Measurements from ENCODE around the gene TBX1. TPM values are rescaled to one million over a fixed set of nuclear protein-coding genes. Genes with fewer than 3 reads are reported as not detected.
A peak's percentile ranks its signal among the peaks of the same experiment; 100 is the strongest.

TBX1 gene
- total and polyA plus RNA-seq, 2 of the 8 experiments (the other 6 are each of a cell fraction or from before 2014, with no cell fraction given): 0.28 TPM; not detected in 1

DNA sequence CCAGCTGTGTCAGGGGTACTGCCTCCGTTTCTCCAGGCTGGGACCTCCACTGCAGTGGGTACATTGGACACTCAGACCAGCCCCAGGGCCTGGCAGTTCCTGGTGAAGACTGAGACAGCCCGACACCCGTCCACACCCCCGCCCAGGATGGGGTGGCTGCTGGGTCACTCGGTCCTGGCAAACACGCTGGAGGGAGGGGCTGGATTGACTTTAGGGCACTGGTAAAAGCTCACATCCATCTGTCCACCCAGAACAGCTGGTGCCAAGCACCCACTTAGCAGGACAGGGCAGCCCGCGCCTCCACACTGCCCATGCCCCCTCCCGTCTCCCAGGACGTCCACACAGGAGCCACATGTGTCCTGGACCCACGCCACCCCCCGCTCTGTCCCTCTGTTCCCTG lies 10.7 kb upstream of the TBX1 start:
- H3K4me2 ChIP-seq (ENCODE audit: insufficient read depth in 1 of 2, low read depth in 2 of 2, low read length in 2 of 2): no peak overlapping the region
- no peaks in the 10 kb centered on the region for H3K79me1 ChIP-seq (ENCODE audit: low read depth, low read length)
- H3K23me2 ChIP-seq (ENCODE audit: low read depth, low read length): no peaks in the 10 kb centered on the region; the same call in 1 of the 2 replicates
- no peak overlapping the region for H4K5ac ChIP-seq (ENCODE audit: insufficient read length, low read depth, low read length)
- H3K56ac ChIP-seq (replicated peaks; ENCODE audit: insufficient read length, low read depth, low read length): no peak overlapping the region
- no peak overlapping the region for H3K23ac ChIP-seq (ENCODE audit: insufficient read length)
- no peak overlapping the region for H4K91ac ChIP-seq (replicated peaks; ENCODE audit: insufficient read length, low read length)
- no peak overlapping the region for H2AFZ ChIP-seq (ENCODE audit: low read length)
- no peak overlapping the region; the same call in 1 of the 2 replicates for H4K8ac ChIP-seq (ENCODE audit: extremely low read depth, insufficient read depth, low read length)
- H2BK20ac ChIP-seq (ENCODE audit: low read length): no peak overlapping the region
- H3K27me3 ChIP-seq (replicated peaks in 1 of 4; ENCODE audit: control insufficient read depth in 3 of 4, extremely low read depth in 1 of 4, insufficient read depth in 3 of 4, low read length in 3 of 4): peaks cover 17 to 30% (median 26%) of the 10 kb centered on the region in 4 experiments
- no peak overlapping the region for H2AK5ac ChIP-seq (ENCODE audit: low read depth, low read length)
- H3K36me3 ChIP-seq (ENCODE audit: control insufficient read depth in 2 of 4, insufficient read depth in 4 of 4, low read length in 3 of 4): no peaks in the 10 kb centered on the region
- ChIA-PET POLR2A (ENCODE audit: partially characterized antibody) (interaction anchor here (1.2 kb wide), 1 partner anchor 12 kb away, joined by 4 read pairs; no protein-coding TSS in a partner anchor), CTCF (ENCODE audit: partially characterized antibody) (interaction anchor here (0.9 to 16.5 kb wide), 4 partner anchors 14 to 26 kb away, joined by 3 to 168 read pairs (median 4); partner anchors contain the start of gene GP1BB)
- no peak overlapping the region for H3K4me3 ChIP-seq (ENCODE audit: extremely low read depth in 1 of 4, insufficient read depth in 2 of 4, low read depth in 3 of 4, low read length in 4 of 4)
- no peaks in the 10 kb centered on the region for H3K9me3 ChIP-seq (ENCODE audit: insufficient read depth in 2 of 2, low read depth in 1 of 2, low read length in 1 of 2)
- no peaks in the 10 kb centered on the region for H3K79me2 ChIP-seq (ENCODE audit: control insufficient read depth in 1 of 2, insufficient read depth in 2 of 2, low read length in 2 of 2)
- H2BK5ac ChIP-seq (ENCODE audit: low read depth, low read length): 0 out of 2 replicates have a peak overlapping the region, but pooled peaks have one; percentile 35
- H3K27ac ChIP-seq (ENCODE audit: low read depth, low read length): no peak overlapping the region
- H3K14ac ChIP-seq (ENCODE audit: insufficient read length): no peak overlapping the region
- peaks cover 2 to 8% of the 10 kb centered on the region in 2 experiments for H4K20me1 ChIP-seq (replicated peaks in 1 of 2; ENCODE audit: control insufficient read depth in 1 of 2, insufficient read depth in 2 of 2, low read length in 2 of 2)
- FAIRE-seq (no peak), DNase-seq (ENCODE audit: low read depth in 1 of 2, low spot score in 2 of 2) (no peak)
- H3K9ac ChIP-seq (replicated peaks in 1 of 4; ENCODE audit: extremely low read depth in 1 of 4, low read depth in 3 of 4, low read length in 3 of 4): no peak overlapping the region
- 84% methylated on average over 5 of the region's 12 CpGs; no CpG with 5 or more reads in 1 of the 2 experiments for WGBS, 2 experiments (ENCODE audit: extremely low coverage in 1 of 2, insufficient coverage in 1 of 2, insufficient read length in 1 of 2, insufficient replicate concordance in 2 of 2, low coverage in 1 of 2, low lambda C conversion rate in 2 of 2, missing lambda C conversion rate in 1 of 2)
- peak overlapping the region; percentile 39; the same call in 1 of the 2 replicates for H2BK12ac ChIP-seq (ENCODE audit: low read depth, low read length)
- H3K18ac ChIP-seq (ENCODE audit: extremely low read depth, low read length): no peak overlapping the region
- no peak overlapping the region for H3K4ac ChIP-seq (replicated peaks; ENCODE audit: insufficient read length, low read depth, low read length)
- H3K4me1 ChIP-seq (replicated peaks in 1 of 4; ENCODE audit: control insufficient read depth in 3 of 4, insufficient read depth in 4 of 4, low read length in 3 of 4): peaks cover 0 to 10% (median 5%) of the 10 kb centered on the region in 4 experiments; a peak in 3 of 7 replicates
- H2BK15ac ChIP-seq (ENCODE audit: low read length): no peak overlapping the region
- no peak overlapping the region for H2BK120ac ChIP-seq (replicated peaks; ENCODE audit: low read depth, low read length)
- TF ChIP-seq TEAD4 (IDR thresholded peaks at IDR 0.05; ENCODE audit: low read depth, low read length) (no peak), SIX5 (IDR thresholded peaks at IDR 0.05; ENCODE audit: low read depth, low read length) (no peak), RXRA (IDR thresholded peaks at IDR 0.05; ENCODE audit: insufficient read depth, low read depth, low read length) (no peak), BACH1 (IDR thresholded peaks at IDR 0.05; ENCODE audit: low read length) (no peak), CBX5 (IDR thresholded peaks at IDR 0.05; ENCODE audit: low read depth, low read length) (no peak)
